ENCODE results near the gene SPSB2.
"Not testable (repeated sequence)": the region's sequence is repeated elsewhere in the genome, so short reads cannot be mapped to it uniquely, and the experiment has no call there.

The SPSB2 gene

DNA sequence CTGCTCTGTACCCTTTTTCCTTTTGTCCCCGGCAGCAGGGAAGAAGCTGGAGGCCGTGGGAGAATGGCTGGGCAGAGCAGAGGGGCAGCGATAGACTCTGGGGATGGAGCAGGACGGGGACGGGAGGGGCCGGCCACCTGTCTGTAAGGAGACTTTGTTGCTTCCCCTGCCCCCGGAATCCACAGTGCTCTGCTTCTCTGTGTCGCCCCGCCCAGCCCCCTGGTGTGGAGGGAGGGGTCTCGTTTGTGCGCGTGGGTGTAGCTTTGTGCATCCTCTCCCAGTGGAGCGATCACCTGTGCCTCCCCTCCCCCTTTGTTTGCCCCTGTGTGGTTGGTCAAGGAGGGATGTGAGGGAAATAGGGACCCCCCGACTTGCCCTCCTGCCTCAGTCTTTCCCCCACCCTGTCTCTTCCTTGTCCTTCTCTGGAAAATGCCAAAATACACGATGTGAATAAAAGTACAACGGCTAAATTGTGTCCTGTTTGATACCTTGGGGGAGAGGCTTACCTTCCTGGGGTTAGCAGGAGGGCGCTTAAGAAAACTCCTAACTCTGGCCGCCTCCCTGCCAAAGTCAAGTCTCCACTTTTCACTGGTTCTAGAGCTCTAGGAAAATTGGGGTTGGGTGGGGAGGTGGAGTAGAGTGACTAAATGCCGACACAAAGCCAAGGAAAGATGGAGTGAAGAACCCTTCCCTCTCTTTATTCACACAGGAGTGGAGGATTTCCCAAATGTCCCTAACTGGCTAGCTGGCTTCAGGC, 6.8 kb downstream of the SPSB2 start:
- DNase-seq (ENCODE audit: extremely low read depth, low read depth), result no peak
- TF ChIP-seq, protein P1, sequence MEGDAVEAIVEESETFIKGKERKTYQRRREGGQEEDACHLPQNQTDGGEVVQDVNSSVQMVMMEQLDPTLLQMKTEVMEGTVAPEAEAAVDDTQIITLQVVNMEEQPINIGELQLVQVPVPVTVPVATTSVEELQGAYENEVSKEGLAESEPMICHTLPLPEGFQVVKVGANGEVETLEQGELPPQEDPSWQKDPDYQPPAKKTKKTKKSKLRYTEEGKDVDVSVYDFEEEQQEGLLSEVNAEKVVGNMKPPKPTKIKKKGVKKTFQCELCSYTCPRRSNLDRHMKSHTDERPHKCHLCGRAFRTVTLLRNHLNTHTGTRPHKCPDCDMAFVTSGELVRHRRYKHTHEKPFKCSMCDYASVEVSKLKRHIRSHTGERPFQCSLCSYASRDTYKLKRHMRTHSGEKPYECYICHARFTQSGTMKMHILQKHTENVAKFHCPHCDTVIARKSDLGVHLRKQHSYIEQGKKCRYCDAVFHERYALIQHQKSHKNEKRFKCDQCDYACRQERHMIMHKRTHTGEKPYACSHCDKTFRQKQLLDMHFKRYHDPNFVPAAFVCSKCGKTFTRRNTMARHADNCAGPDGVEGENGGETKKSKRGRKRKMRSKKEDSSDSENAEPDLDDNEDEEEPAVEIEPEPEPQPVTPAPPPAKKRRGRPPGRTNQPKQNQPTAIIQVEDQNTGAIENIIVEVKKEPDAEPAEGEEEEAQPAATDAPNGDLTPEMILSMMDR (IDR thresholded peaks at IDR 0.05; ENCODE audit: low read depth, low read length), result no peak

- not testable (repeated sequence) for DNase-seq (ENCODE audit: extremely low read depth, low read depth)
Measured at GRCh38 chr12:6865307-6865706, 7.8 kb downstream of the SPSB2 start.

GRCh38 chr12:6863586-6864321, 9.3 kb downstream of the SPSB2 start:
- DNase-seq (ENCODE audit: extremely low read depth, low read depth), result no peak
- TF ChIP-seq, protein P1 (IDR thresholded peaks at IDR 0.05; ENCODE audit: low read depth, low read length), result no peak

DNA sequence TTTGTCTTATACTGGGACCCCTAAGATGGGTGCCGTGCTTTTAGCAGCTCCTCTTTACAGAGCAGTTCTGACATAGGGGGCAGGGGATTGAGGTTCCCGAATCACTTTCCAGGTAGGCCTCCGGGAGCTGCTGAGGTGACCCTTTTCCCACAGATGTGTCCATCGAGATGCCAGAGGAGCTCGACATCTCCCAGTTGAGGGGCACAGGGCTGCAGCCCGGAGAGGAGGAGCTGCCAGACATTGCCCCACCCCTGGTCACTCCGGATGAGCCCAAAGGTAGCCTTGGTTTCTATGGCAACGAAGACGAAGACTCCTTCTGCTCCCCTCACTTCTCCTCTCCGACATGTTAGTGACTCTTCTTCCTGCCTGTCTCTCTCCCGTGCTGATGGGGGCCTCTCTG, 10.1 kb downstream of the SPSB2 start:
- TF ChIP-seq, protein P1 (IDR thresholded peaks at IDR 0.05; ENCODE audit: low read depth, low read length), result no peak
- DNase-seq (ENCODE audit: extremely low read depth, low read depth), result no peak

DNA sequence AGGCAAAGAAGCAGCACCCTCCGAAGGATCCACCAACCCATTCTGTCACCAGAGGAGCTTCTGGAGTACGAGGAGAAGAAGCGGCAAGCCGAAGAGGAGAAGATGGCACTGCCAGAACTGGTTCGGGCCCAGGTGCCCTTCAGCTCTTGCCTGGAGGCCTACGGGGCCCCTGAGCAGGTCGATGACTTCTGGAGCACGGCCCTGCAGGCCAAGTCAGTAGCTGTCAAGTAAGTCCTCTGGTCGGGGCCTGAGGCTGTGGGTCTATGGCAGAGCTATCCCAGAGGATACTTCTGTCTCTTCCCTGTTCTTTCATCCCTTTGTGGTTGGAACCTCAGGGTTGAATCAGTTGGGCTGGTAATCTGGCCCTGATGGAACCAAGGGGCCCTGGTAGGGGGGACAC, 11.7 kb downstream of the SPSB2 start:
- TF ChIP-seq, protein P1 (IDR thresholded peaks at IDR 0.05; ENCODE audit: low read depth, low read length), result no peak

GRCh38 chr12:6860942-6861341, 12.2 kb downstream of the SPSB2 start:
- no peak for DNase-seq (ENCODE audit: extremely low read depth, low read depth)
- TF ChIP-seq, protein P1 (IDR thresholded peaks at IDR 0.05; ENCODE audit: low read depth, low read length), result no peak

More for the DNA sequence above, 11.7 kb downstream of the SPSB2 start:
- DNase-seq (ENCODE audit: extremely low read depth, low read depth), result no peak

DNA sequence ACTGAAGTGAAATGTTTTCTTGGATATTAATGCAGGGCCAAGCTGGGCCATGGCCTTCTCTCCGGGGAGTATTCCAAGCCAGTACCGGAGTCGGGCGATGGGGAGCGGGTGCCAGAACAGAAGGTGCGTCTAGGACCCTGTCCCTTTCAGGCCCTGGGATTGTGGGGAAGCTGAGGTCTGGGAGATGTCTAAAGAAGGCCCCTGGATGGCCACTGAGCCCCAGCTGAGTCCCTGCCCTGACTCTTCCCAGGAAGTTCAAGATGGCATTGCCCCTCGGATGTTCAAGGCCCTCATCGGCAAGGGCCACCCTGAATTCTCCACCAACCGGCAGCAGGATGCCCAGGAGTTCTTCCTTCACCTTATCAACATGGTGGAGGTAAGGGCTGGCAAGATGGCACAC, 13.0 kb downstream of the SPSB2 start:
- DNase-seq (ENCODE audit: extremely low read depth, low read depth), result no peak
- TF ChIP-seq, protein P1 (IDR thresholded peaks at IDR 0.05; ENCODE audit: low read depth, low read length), result no peak
